H1 (cell line): Measurements from ENCODE around the gene ACTL8. TPM values are rescaled to one million over a fixed set of nuclear protein-coding genes. Genes with fewer than 3 reads are reported as not detected.

Experiments used
- BACH1 ChIP-seq: IDR thresholded peaks from 2 replicates; pipeline ENCODE4 v1.6.1; 2012; ENCODE audit warnings: low read length, improper control_type of control experiment
- CTCF ChIP-seq, 3 experiments: IDR thresholded peaks; 1 replicate in 2 of 3; 2 replicates in 1 of 3; pipeline versions ENCODE4 v1.5.1 to v1.6.1; 2011; ENCODE audit warnings: low read length in 3 of 3, mild to moderate bottlenecking in 3 of 3, inconsistent platforms in 2 of 3, low read depth in 1 of 3, moderate library complexity in 1 of 3; ENCODE audit not compliant: insufficient read depth in 1 of 3; ENCODE audit errors: control extremely low read depth in 1 of 3
- RAD21 ChIP-seq, 2 experiments: IDR thresholded peaks in 1 of 2; conservative IDR thresholded peaks in 1 of 2; 2 replicates each; pipeline ENCODE4 v1.6.1; 2011; ENCODE audit warnings: low read depth in 2 of 2, low read length in 2 of 2, improper control_type of control experiment in 1 of 2, inconsistent platforms in 1 of 2, mild to moderate bottlenecking in 1 of 2, moderate library complexity in 1 of 2
- polyA plus RNA-seq, 7 experiments: library from polyadenylated mRNA; depleted of rRNA in 3 of 7; stranded (reverse) in 5 of 7; unstranded in 2 of 7; fragments of >200 nt in 5 of 7; fragments of 200-250 nt in 2 of 7; gene quantifications; 1 replicate in 5 of 7; 2 replicates in 1 of 7; 4 replicates in 1 of 7; pipeline versions ENCODE4 v1.2.1 to v1.2.3, GENCODE V29; 2011 to 2013; ENCODE audit warnings: missing spikeins in 2 of 7, mixed read lengths in 2 of 7
- total RNA-seq: library from RNA; stranded (reverse); fragmentation: NEBNext Ultra II Directional; extraction: Animal tissue kit (Norgen Biotek cat#: 25700); gene quantifications from 2 replicates; pipeline ENCODE4 v1.2.1, GENCODE V29; 2021

Gene ACTL8
- total and polyA plus RNA-seq, 2 of the 8 experiments (the other 6 are each of a cell fraction or from before 2014, with no cell fraction given): 0.33 to 0.47 TPM

- peak; percentile 77 to 82 (median 78) for TF ChIP-seq CTCF (IDR thresholded peaks at IDR 0.05; ENCODE audit: control extremely low read depth in 1 of 3, insufficient read depth in 1 of 3, low read depth in 1 of 3, low read length in 3 of 3)
- peak; percentile 69 to 76 for TF ChIP-seq RAD21 (IDR thresholded peaks at IDR 0.05 in 1 of 2, conservative IDR thresholded peaks at IDR 0.05 in 1 of 2; ENCODE audit: low read depth in 2 of 2, low read length in 2 of 2)
- peak; percentile 39; the same call in 1 of the 2 replicates for TF ChIP-seq BACH1
Observed at GRCh38 chr1:17826165-17826488, 71.0 kb downstream of the ACTL8 start (continued).
